IMR-90 (cell line): ENCODE measurements around the gene KIF15.

ENCODE experiments used
- CTCF ChIP-seq: conservative IDR thresholded peaks from 2 replicates; pipeline ENCODE4 v1.5.1; 2012; ENCODE audit warnings: mild to moderate bottlenecking, low read depth, low read length, improper control_type of control experiment
- MAFK ChIP-seq: IDR thresholded peaks from 2 replicates; pipeline ENCODE4 v1.6.1; 2012; ENCODE audit warnings: low read depth, low read length, improper control_type of control experiment
- POLR2A ChIP-seq: IDR thresholded peaks from 2 replicates; pipeline ENCODE4 v1.6.1; 2012; ENCODE audit warnings: mild to moderate bottlenecking, low read depth, low read length

GRCh38 chr3:44842376-44842775, 80.8 kb downstream of the KIF15 start:
- TF ChIP-seq CTCF (no peak), POLR2A (no peak), MAFK (no peak)
